K562 (cell line): Measurements from ENCODE around the gene ACBD5. TPM values are rescaled to one million over a fixed set of nuclear protein-coding genes. Genes with fewer than 3 reads are reported as not detected.

Experiments used
- ATF1 ChIP-seq, 2 experiments: fragments of 450-650 bp in 1 of 2; IDR thresholded peaks; 2 replicates each; pipeline ENCODE4 v1.6.1; 2016; ENCODE audit warnings: missing compliant biosample characterization in 1 of 2, missing genetic modification characterization in 1 of 2
- EWSR1 ChIP-seq: fragments of 450-650 bp; IDR thresholded peaks from 2 replicates; pipeline ENCODE4 v1.6.1; 2018; ENCODE audit warnings: borderline replicate concordance, mild to moderate bottlenecking, low read depth, moderate library complexity; ENCODE audit not compliant: partially characterized antibody
- FOXP1 ChIP-seq: sonication (generic); formaldehyde crosslinking; IDR thresholded peaks from 2 replicates; pipeline ENCODE4 v1.8.0; 2022; ENCODE audit warnings: mild to moderate bottlenecking, missing genetic modification reagents
- MBD2 ChIP-seq: sonication (generic); IDR thresholded peaks from 2 replicates; pipeline ENCODE4 v1.6.1; 2016; ENCODE audit warnings: low read depth, borderline replicate concordance
- MEF2D ChIP-seq: conservative IDR thresholded peaks from 2 replicates; pipeline ENCODE4 v1.6.1; 2016; ENCODE audit warnings: low read depth, missing genetic modification characterization, missing compliant biosample characterization
- NBN ChIP-seq: fragments of 450-650 bp; IDR thresholded peaks from 2 replicates; pipeline ENCODE4 v1.6.1; 2016; ENCODE audit warnings: low read depth, mild to moderate bottlenecking
- NCOA4 ChIP-seq: fragments of 450-650 bp; IDR thresholded peaks from 2 replicates; pipeline ENCODE4 v1.6.1; 2018; ENCODE audit warnings: mild to moderate bottlenecking; ENCODE audit not compliant: partially characterized antibody
- NFIX ChIP-seq: fragments of 250-450 bp; sonication (Bioruptor Pico); IDR thresholded peaks from 2 replicates; pipeline ENCODE4 v1.4.0; 2020; ENCODE audit warnings: low read depth, mild to moderate bottlenecking, moderate library complexity
- RBM17 ChIP-seq: fragments of 200-400 bp; formaldehyde crosslinking; IDR thresholded peaks from 2 replicates; pipeline ENCODE4 v1.6.1; 2017; ENCODE audit warnings: low read depth, mild to moderate bottlenecking, low read length, borderline replicate concordance
- SETDB1 ChIP-seq: IDR thresholded peaks from one replicate; pipeline ENCODE4 v1.6.1; 2012; ENCODE audit warnings: low read length, control low read depth, inconsistent platforms
- SIN3A ChIP-seq, 2 experiments: fragments of 150-350 bp in 1 of 2; IDR thresholded peaks; 2 replicates each; pipeline ENCODE4 v1.6.1; 2011 to 2016; ENCODE audit warnings: borderline replicate concordance in 2 of 2, low read depth in 2 of 2, low read length in 2 of 2, mild to moderate bottlenecking in 2 of 2, moderate library complexity in 2 of 2; ENCODE audit not compliant: control insufficient read depth in 1 of 2
- SIN3B ChIP-seq: fragments of 450-650 bp; IDR thresholded peaks from 2 replicates; pipeline ENCODE4 v1.6.1; 2017; ENCODE audit warnings: low read depth, mild to moderate bottlenecking, moderate library complexity
- SMAD4 ChIP-seq: fragments of 250-450 bp; sonication (Bioruptor Pico); conservative IDR thresholded peaks from 2 replicates; pipeline ENCODE4 v1.8.0; 2021; ENCODE audit warnings: inconsistent platforms, mild to moderate bottlenecking, moderate library complexity
- SRSF3 ChIP-seq: fragments of 200-400 bp; formaldehyde crosslinking; IDR thresholded peaks from 2 replicates; pipeline ENCODE4 v1.6.1; 2016; ENCODE audit warnings: mild to moderate bottlenecking, low read length, moderate library complexity; ENCODE audit not compliant: insufficient read depth
- TCF7L2 ChIP-seq: fragments of 150-350 bp; IDR thresholded peaks from 2 replicates; pipeline ENCODE4 v1.6.1; 2016; ENCODE audit warnings: low read depth, mild to moderate bottlenecking, low read length, moderate library complexity
- ZNF324 ChIP-seq: fragments of 250-450 bp; sonication (Bioruptor Pico); IDR thresholded peaks from 2 replicates; pipeline ENCODE4 v1.4.0; 2020; ENCODE audit warnings: mild to moderate bottlenecking
- polyA plus RNA-seq, 8 experiments: library from polyadenylated mRNA; depleted of rRNA in 4 of 8; stranded (reverse) in 5 of 8; unstranded in 3 of 8; fragments of >200 nt; fragmentation: Nextera tagmentation in 2 of 8; fragmentation: Illumina TruSeq in 1 of 8; extraction: Ambion mirVana in 2 of 8; extraction: Trizol in 1 of 8; gene quantifications; 2 replicates each; pipeline versions ENCODE4 v1.2.1 to v1.2.3, GENCODE V29; 2011 to 2014; ENCODE audit warnings: inconsistent platforms in 1 of 8, missing spikeins in 1 of 8
- total RNA-seq, 7 experiments: library from RNA; depleted of rRNA in 6 of 7; stranded (reverse); fragments of >200 nt in 6 of 7; fragmentation: Illumina TruSeq in 2 of 7; extraction: Trizol in 2 of 7; gene quantifications; 2 replicates each; pipeline versions ENCODE4 v1.2.1 to v1.2.3, GENCODE V29; 2011 to 2021; ENCODE audit warnings: low replicate concordance in 1 of 7
- TF ChIP-seq, protein P1 (sequence below): fragments of 250-450 bp; sonication (Bioruptor Pico); IDR thresholded peaks from 2 replicates; pipeline ENCODE4 v1.9.0; 2021; ENCODE audit warnings: mild to moderate bottlenecking, inconsistent platforms
- TF ChIP-seq, protein P2 (sequence below): sonication (generic); formaldehyde crosslinking; IDR thresholded peaks from 2 replicates; pipeline ENCODE4 v1.8.0; 2022; ENCODE audit warnings: mild to moderate bottlenecking, missing genetic modification reagents, borderline replicate concordance
- TF ChIP-seq, protein P3 (sequence below): fragments of 450-650 bp; IDR thresholded peaks from one replicate; pipeline ENCODE4 v1.6.1; 2018; ENCODE audit warnings: mild to moderate bottlenecking, moderate library complexity; ENCODE audit not compliant: partially characterized antibody
- TF ChIP-seq, protein P4 (sequence below): fragments of 250-450 bp; sonication (Bioruptor Pico); IDR thresholded peaks from 2 replicates; pipeline ENCODE4 v1.4.0; 2020

ACBD5 gene
- total and polyA plus RNA-seq, 9 of the 15 experiments (the other 6 are each of a cell fraction or from before 2014, with no cell fraction given): 1.5 to 10.3 (median 7.8) TPM

DNA sequence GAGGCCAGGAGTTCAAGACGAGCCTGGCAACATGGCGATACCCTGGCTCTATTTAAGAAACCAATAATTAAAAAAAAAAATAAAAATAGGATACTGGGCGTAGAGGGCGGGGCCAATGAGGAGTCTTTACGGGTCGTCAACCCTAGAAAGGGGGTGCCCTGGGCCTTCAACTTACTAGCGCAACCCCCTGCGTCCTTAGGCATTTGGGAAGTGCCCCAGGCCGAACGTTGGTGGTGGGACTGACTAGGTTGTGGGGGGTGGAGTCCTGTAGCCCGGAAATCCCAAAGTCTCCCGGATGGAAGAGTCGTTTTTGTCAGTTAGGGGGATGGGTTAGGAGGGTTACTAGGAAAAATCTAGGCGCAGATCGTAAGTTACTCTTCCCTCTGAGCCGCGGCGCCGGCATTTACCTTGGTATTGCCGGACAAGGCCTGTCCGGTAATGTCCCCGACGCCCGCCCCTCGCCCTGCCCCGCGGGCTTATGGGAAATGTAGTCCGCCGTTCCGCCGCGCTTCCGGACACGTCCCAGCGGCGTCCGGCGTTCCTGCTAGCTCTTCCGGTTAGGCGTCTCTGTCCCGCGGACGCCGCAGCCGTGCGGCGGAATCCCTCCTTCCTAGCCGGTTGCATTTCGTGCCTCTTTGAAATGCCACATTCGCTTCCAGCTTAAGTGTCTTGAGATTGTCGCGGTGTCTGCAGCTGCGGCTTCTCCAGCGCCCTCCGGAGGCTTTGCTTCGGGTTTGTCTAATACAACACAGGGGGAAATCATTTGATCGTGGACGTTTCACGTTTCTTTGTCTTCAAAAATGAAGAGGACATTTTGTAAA is 1.3 kb upstream of the ACBD5 start (continued):
- TF ChIP-seq, protein P1, sequence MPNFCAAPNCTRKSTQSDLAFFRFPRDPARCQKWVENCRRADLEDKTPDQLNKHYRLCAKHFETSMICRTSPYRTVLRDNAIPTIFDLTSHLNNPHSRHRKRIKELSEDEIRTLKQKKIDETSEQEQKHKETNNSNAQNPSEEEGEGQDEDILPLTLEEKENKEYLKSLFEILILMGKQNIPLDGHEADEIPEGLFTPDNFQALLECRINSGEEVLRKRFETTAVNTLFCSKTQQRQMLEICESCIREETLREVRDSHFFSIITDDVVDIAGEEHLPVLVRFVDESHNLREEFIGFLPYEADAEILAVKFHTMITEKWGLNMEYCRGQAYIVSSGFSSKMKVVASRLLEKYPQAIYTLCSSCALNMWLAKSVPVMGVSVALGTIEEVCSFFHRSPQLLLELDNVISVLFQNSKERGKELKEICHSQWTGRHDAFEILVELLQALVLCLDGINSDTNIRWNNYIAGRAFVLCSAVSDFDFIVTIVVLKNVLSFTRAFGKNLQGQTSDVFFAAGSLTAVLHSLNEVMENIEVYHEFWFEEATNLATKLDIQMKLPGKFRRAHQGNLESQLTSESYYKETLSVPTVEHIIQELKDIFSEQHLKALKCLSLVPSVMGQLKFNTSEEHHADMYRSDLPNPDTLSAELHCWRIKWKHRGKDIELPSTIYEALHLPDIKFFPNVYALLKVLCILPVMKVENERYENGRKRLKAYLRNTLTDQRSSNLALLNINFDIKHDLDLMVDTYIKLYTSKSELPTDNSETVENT (CRISPR knock-in tag): peak; percentile 82
- TF ChIP-seq NFIX (CRISPR knock-in tag) (no peak), EWSR1 (no peak), SMAD4 (CRISPR knock-in tag) (peak; percentile 79), SIN3B (no peak), FOXP1 (no peak), ZNF324 (no peak), SRSF3 (no peak), ATF1 (CRISPR knock-in tag; IDR thresholded peaks at IDR 0.05) (no peak), ATF1 (tag; IDR thresholded peaks at IDR 0.05) (peak; percentile 59; the same call in 1 of the 2 replicates), MBD2 (peak; percentile 82; the same call in 1 of the 2 replicates), NBN (0 out of 2 replicates have a peak, but pooled peaks have one; percentile 26), MEF2D (0 out of 2 replicates have a peak, but pooled peaks have one; percentile 80), NCOA4 (no peak), RBM17 (no peak), SETDB1 (no peak), SIN3A (IDR thresholded peaks at IDR 0.05; ENCODE audit: borderline replicate concordance in 2 of 2, control insufficient read depth in 1 of 2, low read depth in 2 of 2, low read length in 2 of 2) (peak; percentile 21 to 34; a peak in 1 of 4 replicates), TCF7L2 (peak; percentile 12)
- TF ChIP-seq, protein P2, sequence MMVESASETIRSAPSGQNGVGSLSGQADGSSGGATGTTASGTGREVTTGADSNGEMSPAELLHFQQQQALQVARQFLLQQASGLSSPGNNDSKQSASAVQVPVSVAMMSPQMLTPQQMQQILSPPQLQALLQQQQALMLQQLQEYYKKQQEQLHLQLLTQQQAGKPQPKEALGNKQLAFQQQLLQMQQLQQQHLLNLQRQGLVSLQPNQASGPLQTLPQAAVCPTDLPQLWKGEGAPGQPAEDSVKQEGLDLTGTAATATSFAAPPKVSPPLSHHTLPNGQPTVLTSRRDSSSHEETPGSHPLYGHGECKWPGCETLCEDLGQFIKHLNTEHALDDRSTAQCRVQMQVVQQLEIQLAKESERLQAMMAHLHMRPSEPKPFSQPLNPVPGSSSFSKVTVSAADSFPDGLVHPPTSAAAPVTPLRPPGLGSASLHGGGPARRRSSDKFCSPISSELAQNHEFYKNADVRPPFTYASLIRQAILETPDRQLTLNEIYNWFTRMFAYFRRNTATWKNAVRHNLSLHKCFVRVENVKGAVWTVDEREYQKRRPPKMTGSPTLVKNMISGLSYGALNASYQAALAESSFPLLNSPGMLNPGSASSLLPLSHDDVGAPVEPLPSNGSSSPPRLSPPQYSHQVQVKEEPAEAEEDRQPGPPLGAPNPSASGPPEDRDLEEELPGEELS (CRISPR knock-in tag): no peak
- TF ChIP-seq, protein P3, sequence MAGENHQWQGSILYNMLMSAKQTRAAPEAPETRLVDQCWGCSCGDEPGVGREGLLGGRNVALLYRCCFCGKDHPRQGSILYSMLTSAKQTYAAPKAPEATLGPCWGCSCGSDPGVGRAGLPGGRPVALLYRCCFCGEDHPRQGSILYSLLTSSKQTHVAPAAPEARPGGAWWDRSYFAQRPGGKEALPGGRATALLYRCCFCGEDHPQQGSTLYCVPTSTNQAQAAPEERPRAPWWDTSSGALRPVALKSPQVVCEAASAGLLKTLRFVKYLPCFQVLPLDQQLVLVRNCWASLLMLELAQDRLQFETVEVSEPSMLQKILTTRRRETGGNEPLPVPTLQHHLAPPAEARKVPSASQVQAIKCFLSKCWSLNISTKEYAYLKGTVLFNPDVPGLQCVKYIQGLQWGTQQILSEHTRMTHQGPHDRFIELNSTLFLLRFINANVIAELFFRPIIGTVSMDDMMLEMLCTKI: no peak
- TF ChIP-seq, protein P4, sequence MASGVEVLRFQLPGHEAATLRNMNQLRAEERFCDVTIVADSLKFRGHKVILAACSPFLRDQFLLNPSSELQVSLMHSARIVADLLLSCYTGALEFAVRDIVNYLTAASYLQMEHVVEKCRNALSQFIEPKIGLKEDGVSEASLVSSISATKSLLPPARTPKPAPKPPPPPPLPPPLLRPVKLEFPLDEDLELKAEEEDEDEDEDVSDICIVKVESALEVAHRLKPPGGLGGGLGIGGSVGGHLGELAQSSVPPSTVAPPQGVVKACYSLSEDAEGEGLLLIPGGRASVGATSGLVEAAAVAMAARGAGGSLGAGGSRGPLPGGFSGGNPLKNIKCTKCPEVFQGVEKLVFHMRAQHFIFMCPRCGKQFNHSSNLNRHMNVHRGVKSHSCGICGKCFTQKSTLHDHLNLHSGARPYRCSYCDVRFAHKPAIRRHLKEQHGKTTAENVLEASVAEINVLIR (CRISPR knock-in tag): 0 out of 2 replicates have a peak, but pooled peaks have one; percentile 39
